NCI-H187 treated with DMSO at 0.1 percent for 48 hours (cell line): Measurements from ENCODE around the gene ANKRD65.
"Not testable (repeated sequence)": the region's sequence is repeated elsewhere in the genome, so short reads cannot be mapped to it uniquely, and the experiment has no call there.

Experiments
- DNase-seq: peaks from one replicate; lab custom pipeline; 2025; lab: John Stamatoyannopoulos, UW

ANKRD65 gene

GRCh38 chr1:1430114-1430982 lies 9.3 kb upstream of the ANKRD65 start:
- no peak for DNase-seq

- DNase-seq = no peak
These were observed 8.6 kb upstream of the ANKRD65 start for GRCh38 chr1:1429671-1430073.

GRCh38 chr1:1428967-1429366 lies 7.9 kb upstream of the ANKRD65 start:
- DNase-seq = not testable (repeated sequence)

- no peak for DNase-seq
These were observed 7.1 kb upstream of the ANKRD65 start for GRCh38 chr1:1428174-1428573.

DNA sequence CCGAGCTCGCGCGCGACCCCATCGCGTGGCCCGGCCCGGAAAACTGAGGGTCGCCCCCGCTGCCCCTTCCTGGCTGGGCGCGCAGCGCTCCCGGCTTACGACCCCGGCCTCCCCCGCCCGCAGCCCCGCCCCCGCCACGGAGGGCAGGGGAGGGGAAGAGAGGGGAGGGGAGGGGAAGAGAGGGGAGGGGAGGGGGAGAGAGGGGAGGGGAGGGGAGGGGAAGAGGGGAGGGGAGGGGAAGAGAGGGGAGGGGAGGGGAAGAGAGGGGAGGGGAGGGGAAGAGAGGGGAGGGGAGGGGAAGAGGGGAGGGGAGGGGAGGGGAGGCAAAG lies 6.7 kb upstream of the ANKRD65 start:
- DNase-seq = no peak

DNA sequence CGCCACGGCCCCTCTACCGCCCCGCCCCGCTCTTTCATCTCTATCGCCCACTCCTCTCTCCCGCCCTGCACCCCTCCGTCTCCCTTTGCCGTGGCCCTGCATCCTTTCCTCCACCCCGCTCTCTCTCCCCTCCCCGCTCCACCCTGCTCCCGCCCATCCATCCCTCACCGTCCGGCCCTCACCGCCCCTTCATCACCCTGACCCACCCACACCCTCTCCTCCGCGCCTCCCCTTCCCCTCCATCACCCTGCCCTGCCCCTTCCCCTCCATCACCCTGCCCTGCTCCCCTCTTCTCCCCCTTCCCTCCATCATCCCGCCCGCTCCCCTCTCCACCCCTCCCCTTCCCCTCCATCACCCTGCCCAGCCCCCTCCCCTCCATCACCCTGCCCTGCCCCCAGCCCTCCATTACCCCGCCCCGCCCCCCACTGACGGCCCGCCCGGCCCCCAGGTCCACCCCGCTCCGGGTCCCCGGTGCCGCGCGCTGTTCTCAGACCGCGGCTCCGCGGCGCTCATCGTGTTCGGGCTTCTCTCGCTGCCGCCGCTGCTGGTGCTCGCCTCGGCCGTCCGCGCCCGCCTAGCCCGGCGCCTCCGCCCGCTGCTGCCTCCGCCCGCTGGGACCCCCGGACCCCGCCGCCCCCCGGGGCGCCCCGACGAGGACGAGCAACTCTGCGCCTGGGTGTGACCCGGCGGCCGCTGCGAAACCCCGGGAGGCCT lies 6.2 kb upstream of the ANKRD65 start:
- DNase-seq = no peak

DNA sequence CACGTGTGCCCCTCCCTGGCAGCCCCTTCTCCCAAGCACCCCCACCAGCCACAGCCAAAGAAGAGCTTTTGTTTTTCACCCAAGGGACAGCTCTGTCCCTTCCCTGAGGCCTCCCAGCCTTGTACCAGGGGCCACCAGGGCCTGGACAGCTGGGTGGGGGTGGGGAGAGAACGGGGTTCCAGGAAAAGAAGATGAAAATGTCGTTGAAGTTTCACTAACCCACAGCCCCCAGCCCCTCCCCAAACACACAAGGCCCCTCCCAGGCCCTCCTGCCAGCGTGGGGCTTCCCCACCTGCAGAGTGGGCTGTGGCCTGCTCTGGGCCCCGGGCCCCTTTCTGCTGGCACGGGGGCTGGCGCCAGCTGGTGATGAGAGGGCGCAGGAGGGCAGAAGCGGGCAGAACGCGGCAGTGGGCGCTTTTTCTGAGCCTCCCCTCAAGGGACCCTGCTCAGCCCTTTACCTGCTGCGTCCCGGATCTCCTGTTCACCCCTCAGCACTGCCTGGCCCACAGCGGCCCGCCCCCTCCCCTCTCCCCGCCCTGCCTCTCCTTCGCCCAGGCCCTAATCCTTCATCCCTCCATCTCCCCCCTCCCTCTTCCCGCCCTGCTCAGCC lies 5.5 kb upstream of the ANKRD65 start:
- no peak for DNase-seq

DNA sequence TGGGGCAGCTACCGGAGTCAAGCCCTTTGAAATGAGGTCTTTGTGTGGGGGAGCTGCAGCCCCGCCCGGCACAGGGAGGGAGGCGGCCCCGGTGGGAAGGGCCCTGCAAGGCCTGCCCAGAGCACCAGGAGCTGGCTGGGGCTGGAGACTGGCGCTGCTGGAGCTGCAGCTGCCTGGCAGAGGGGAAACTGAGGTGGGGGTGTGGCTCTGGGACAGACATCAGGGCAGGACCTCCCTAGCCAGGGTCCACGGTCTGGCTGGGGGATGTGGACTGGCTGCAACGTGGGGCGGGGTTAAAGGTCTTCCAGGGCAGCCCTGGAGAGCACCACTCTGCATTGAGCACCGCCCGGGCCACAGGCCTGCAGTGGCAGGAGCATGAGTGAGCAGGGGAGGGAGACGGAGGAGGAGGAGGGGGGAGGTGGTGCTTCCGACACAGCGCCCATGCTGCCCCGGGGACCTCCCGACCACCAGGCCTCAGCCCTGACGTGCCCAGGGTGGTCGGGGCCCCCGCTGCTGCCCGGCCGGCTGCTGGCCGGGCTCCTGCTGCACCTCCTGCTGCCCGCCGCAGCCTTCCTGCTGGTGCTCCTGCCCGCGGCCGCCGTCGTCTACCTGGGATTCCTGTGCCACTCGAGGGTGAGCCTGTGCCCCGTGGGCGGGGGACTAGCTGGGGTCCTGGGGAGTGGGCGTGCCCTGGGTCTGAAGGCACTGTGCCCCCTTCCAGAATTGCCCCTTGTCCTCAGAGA lies 4.8 kb upstream of the ANKRD65 start:
- DNase-seq = no peak

DNA sequence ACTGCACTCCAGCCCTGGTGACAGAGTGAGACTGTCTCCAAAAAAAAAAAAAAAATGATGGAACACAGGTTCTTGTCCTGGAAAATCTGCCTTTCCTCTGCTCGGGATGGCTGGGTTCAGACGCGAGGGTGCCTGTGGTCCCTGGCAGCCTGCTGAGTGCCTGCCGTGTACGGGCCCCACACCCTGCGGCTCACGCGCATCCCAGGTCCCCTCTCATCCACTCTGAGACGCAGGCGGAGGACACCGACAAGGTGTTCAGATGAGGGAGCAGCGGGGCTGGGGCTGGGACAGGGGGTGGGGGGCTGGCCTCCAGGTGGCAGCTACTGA lies 4.3 kb upstream of the ANKRD65 start:
- DNase-seq = no peak

GRCh38 chr1:1424707-1425106 lies 3.6 kb upstream of the ANKRD65 start:
- no peak for DNase-seq

- no peak for DNase-seq
These were observed 2.1 kb upstream of the ANKRD65 start for GRCh38 chr1:1423245-1423597.

DNA sequence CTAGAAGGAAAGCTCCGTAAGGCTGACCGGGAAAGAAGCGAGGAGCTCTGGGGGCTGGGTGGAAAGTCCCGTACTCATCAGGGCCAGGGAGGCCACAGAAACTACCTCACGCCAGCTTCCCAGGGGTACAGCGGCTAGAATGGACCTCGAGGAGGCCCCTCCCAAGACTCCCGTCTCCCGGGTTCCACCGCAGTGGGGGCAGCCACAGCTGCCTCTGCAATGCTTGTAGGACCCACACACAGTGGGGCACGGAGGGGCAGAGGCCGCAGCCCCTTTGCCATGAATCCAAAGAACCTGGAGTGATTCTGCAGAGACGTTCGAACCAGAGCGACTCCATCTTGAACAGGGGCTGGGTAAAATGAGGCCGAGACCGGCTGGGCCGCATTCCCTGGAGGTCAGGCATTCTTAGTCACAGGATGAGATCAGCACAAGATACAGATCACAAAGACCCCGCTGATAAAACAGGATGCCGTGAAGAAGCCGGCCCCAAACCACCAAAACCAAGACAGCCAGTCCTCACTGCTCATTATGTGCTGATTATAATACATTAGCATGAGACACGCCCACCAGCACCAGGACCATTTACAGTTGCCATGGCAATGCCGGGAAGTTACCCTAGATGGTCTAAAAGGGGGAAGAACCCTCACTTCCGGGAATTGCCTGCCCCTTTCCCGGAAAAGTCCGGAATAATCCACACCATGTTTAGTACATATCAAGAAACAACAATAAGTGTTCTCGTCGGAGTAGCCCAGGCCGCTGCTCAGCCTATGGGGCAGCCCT lies 1.6 kb upstream of the ANKRD65 start:
- no peak for DNase-seq

GRCh38 chr1:1421907-1422464 lies 910 bp upstream of the ANKRD65 start:
- no peak for DNase-seq

DNA sequence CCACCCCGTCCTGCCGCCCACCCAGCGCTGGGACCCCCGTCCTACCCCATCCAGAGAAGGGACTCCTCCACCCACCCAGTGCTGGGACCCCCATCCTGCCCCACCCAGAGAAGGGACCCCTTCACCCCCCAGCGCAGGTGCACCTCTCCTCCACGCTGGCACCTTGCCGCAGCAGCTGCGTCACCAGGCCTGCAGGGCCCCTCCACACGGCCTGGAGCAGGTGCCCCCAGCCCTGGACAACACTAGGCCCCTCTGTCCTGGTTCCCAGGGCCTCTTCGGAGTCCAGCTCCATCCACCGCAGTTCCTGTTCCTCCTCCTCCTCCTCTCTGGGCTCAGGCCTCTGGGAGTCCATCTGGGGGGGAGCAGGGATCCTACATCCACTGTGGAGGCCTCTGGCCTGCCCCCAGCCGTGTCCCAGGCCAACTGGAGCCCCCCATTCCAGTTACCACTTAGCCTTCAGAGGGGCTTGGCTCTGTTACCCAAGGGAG lies 378 bp downstream of the ANKRD65 start:
- DNase-seq = no peak

DNA sequence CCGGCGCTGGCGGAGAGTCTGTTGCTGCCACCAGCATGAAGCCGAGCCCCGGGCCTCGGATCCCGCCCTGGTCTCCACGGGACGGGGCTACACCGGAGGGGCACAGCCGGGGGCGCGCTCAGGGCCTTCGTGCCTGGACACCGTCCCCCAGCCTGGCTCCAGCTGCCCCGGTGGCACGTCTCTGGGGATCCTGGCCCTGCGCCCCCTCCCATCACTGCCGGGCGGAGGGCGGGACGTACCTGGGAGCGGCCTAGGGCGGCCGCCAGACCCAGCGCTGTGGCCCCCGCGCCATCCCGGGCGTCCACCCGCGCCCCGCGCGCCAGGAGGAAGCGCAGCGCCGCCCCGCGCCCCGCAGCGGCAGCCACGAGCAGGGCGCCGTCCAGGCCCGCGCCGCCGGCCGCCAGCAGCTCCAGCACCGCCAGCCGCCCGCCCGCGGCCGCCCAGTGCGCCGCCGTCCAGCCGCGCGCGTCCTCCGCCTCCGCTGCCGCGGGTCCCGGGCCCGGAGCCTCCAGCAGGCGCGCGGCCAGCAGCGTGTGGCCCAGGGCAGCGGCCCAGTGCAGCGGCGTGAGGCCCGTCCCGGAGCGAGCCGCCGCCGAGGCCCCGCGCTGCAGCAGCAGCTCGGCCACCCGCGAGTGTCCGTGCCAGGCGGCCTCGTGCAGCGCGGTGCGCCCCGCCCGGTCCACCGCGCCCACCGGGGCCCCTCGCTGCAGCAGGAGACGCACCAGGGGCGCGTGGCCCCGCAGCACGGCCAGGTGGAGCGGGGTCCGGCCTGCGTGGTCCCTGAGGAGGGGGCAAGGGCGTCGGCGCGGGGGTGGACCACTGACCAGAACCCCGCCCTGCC lies 1.0 kb downstream of the ANKRD65 start:
- DNase-seq = no peak

- DNase-seq = no peak
These were observed 1.7 kb downstream of the ANKRD65 start for GRCh38 chr1:1419363-1419812.

GRCh38 chr1:1418464-1419362 lies 2.4 kb downstream of the ANKRD65 start:
- no peak for DNase-seq

DNA sequence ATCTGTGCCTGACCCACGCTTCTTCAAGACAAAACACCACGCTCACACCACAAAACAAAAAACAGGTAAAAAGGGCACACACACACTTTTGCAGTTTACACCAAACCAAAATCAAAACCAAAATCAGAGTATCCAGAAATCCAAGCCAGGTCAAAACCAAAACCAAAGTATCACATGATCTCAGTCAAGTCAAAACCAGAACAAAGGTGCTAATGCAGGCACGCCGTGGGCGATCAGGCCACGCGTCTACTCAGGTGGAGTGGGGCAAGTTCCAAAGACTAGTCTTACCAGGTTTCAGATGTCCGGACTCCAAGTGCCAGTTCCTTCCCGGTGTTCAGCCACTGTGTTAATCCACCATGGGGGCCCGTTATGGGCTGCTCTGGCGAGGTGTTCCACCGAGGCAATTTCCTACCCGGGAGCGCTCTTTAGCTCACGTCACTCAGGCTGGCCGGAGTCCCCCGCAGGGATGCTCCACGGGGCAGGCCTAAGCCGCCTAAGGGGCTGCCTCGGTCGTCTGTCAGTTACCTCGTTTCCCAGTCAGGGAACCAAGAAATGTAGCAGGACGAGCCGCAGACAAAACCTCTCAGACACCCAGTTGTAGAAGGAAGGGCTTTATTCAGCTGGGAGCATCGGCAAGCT lies 3.1 kb downstream of the ANKRD65 start:
- not testable (repeated sequence) for DNase-seq

GRCh38 chr1:1417396-1417795 lies 3.7 kb downstream of the ANKRD65 start:
- not testable (repeated sequence) for DNase-seq
